Esophagus muscularis mucosa (tissue), 4 donors: Measurements from ENCODE around the gene CCDC83.

Experiments
- EP300 ChIP-seq: sonication (generic); formaldehyde crosslinking; IDR thresholded peaks from one replicate; pipeline ENCODE4 v1.6.1; 2017; ENCODE audit warnings: antibody characterized with exemption
- POLR2A ChIP-seq: fragments of 450-650 bp; IDR thresholded peaks from one replicate; pipeline ENCODE4 v1.6.1; 2017; ENCODE audit warnings: antibody characterized with exemption, moderate library complexity, mild to moderate bottlenecking, low read depth
- POLR2AphosphoS5 ChIP-seq, 2 donors: sonication (generic); formaldehyde crosslinking; IDR thresholded peaks; one replicate each; pipeline ENCODE4 v1.6.1; 2017; ENCODE audit warnings: antibody characterized with exemption in 2 of 2
- TF ChIP-seq, protein P1 (sequence below), 3 experiments: fragments of 200-600 bp in 2 of 3; fragments of 450-650 bp in 1 of 3; sonication (generic) in 2 of 3; IDR thresholded peaks; one replicate each; pipeline ENCODE4 v1.5.1; 2017 to 2019; ENCODE audit warnings: antibody characterized with exemption in 3 of 3, mild to moderate bottlenecking in 2 of 3, moderate library complexity in 1 of 3

DNA sequence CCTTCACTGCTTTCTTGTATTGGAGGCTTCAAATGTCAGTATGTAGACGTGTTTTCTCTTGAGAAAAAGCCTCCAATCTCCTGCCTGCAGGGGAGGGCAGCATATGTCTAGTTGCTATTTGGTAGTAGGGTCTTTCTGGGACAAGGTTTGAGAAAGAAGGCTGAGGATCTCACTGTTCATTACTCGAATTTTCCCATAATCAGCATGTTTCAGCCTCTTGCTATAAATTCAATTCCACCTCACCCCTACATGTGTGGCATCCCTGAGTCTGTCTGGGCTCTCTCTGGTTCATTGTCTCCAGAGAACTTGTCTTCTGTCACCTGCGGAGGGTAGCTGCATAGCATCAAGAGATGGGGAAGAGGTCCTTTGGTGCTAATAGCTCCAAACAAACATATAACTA lies 19.5 kb upstream of the CCDC83 start:
- TF ChIP-seq, protein P1, sequence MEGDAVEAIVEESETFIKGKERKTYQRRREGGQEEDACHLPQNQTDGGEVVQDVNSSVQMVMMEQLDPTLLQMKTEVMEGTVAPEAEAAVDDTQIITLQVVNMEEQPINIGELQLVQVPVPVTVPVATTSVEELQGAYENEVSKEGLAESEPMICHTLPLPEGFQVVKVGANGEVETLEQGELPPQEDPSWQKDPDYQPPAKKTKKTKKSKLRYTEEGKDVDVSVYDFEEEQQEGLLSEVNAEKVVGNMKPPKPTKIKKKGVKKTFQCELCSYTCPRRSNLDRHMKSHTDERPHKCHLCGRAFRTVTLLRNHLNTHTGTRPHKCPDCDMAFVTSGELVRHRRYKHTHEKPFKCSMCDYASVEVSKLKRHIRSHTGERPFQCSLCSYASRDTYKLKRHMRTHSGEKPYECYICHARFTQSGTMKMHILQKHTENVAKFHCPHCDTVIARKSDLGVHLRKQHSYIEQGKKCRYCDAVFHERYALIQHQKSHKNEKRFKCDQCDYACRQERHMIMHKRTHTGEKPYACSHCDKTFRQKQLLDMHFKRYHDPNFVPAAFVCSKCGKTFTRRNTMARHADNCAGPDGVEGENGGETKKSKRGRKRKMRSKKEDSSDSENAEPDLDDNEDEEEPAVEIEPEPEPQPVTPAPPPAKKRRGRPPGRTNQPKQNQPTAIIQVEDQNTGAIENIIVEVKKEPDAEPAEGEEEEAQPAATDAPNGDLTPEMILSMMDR (IDR thresholded peaks at IDR 0.05), result no peak
- TF ChIP-seq POLR2A, result no peak
- no peak for TF ChIP-seq POLR2AphosphoS5 (IDR thresholded peaks at IDR 0.05)
- no peak for TF ChIP-seq EP300
